Nephron (organoid): ENCODE data around the gene NDUFB10.
A peak's percentile ranks its signal among the peaks of the same experiment; 100 is the strongest.

Experiments
- H3K27ac Mint-ChIP-seq, 3 experiments: 2 replicates each; pipeline ENCODE4 v1.8.0; 2020; ENCODE audit warnings: mixed read lengths in 3 of 3, mild to moderate bottlenecking in 2 of 3, moderate library complexity in 1 of 3
- H3K27me3 Mint-ChIP-seq: 2 replicates; pipeline ENCODE4 v1.8.0; 2021; ENCODE audit warnings: low read depth, mild to moderate bottlenecking, moderate library complexity, mixed read lengths
- H3K36me3 Mint-ChIP-seq: 2 replicates; pipeline ENCODE4 v1.8.0; 2020; ENCODE audit warnings: low read depth, mixed read lengths
- H3K4me1 Mint-ChIP-seq: 2 replicates; pipeline ENCODE4 v1.8.0; 2020; ENCODE audit warnings: mixed read lengths
- H3K4me3 Mint-ChIP-seq, 3 experiments: 2 replicates each; pipeline ENCODE4 v1.8.0; 2020; ENCODE audit warnings: mild to moderate bottlenecking in 3 of 3, mixed read lengths in 3 of 3, moderate library complexity in 2 of 3
- H3K9me3 Mint-ChIP-seq: 2 replicates; pipeline ENCODE4 v1.8.0; 2020; ENCODE audit warnings: mixed read lengths
- CTCF ChIP-seq, 3 experiments: fragments of 200-600 bp; sonication (generic); IDR thresholded peaks; one replicate each; pipeline ENCODE4 v1.5.0; 2021; ENCODE audit warnings: antibody characterized with exemption in 3 of 3; ENCODE audit not compliant: unreplicated experiment in 3 of 3

Gene NDUFB10

DNA sequence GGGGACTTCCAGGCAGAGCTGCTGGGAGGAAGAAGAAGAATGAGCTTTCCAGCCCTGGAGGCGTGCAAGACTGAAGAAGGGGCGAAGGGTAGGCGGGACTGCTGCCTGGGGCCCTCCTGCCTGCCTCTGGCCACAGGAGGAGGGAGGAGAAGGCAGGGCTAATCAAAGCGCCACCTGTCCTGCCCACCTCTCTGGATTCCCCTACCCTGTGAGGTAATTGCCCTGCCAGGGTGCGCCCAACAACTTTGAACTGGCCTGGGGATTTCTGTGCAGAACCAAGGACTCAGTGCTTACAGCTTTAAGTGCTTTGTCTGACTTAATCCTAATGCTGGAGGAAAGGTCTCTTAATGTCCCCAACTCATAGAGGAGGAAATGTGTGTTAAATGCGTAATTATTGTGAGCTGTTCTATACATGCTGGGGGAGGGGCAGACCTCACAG, 22.1 kb downstream of the NDUFB10 start, which contains the start of gene NOXO1:
Gene NOXO1 (minus strand): TSS at position 72 of the 439 bp plus-strand sequence. CDS start 290 bp downstream, outside the sequence.
- Mint-ChIP-seq H3K27ac (no peak within 1 kb of the TSS), H3K4me3 (peak within 1 kb of the TSS; percentile 57 to 84 (median 62)), H3K27me3 (peaks cover 51% of the 10 kb centered on the region), H3K4me1 (peaks cover 25% of the 10 kb centered on the region), H3K9me3 (no peaks in the 10 kb centered on the region), H3K36me3 (peaks cover 5% of the 10 kb centered on the region)
- no peak for TF ChIP-seq CTCF (IDR thresholded peaks at IDR 0.05; ENCODE audit: unreplicated experiment in 3 of 3)

GRCh38 chr16:1982013-1982433, 22.7 kb downstream of the NDUFB10 start:
- H3K4me3 Mint-ChIP-seq = peak overlapping the region in 1 of 3 experiments; percentile 84
- no peak for TF ChIP-seq CTCF (IDR thresholded peaks at IDR 0.05; ENCODE audit: unreplicated experiment in 3 of 3)

GRCh38 chr16:1982991-1983543, 23.7 kb downstream of the NDUFB10 start:
- Mint-ChIP-seq H3K4me1 (peaks cover 25% of the 10 kb centered on the region), H3K27ac (peak overlapping the region; percentile 24 to 76 (median 46)), H3K4me3 (peak overlapping the region; percentile 80 to 88 (median 84)), H3K27me3 (peaks cover 60% of the 10 kb centered on the region), H3K36me3 (peaks cover 8% of the 10 kb centered on the region), H3K9me3 (no peaks in the 10 kb centered on the region)
- TF ChIP-seq CTCF (IDR thresholded peaks at IDR 0.05; ENCODE audit: unreplicated experiment in 3 of 3) = no peak

More at GRCh38 chr16:1982013-1982433, 22.7 kb downstream of the NDUFB10 start:
- Mint-ChIP-seq H3K4me1 (peaks cover 25% of the 10 kb centered on the region), H3K27ac (no peak overlapping the region), H3K27me3 (peaks cover 55% of the 10 kb centered on the region), H3K36me3 (peaks cover 11% of the 10 kb centered on the region), H3K9me3 (no peaks in the 10 kb centered on the region)

GRCh38 chr16:1983544-1984346, 24.4 kb downstream of the NDUFB10 start, which contains the start of gene GFER:
Gene GFER (plus strand): TSS chr16:1984193. CDS start chr16:1984219, 26 bp downstream.
- H3K27me3 Mint-ChIP-seq = peaks cover 61% of the 10 kb centered on the region
- peak; percentile 26 to 57 (median 44) for TF ChIP-seq CTCF (IDR thresholded peaks at IDR 0.05; ENCODE audit: unreplicated experiment in 3 of 3)
- H3K27ac Mint-ChIP-seq = peak within 1 kb of the TSS; percentile 46 to 88 (median 57)
- H3K9me3 Mint-ChIP-seq = no peaks in the 10 kb centered on the region
- peaks cover 29% of the 10 kb centered on the region for H3K4me1 Mint-ChIP-seq
- peak within 1 kb of the TSS; percentile 87 to 88 (median 87) for H3K4me3 Mint-ChIP-seq
- peaks cover 12% of the 10 kb centered on the region for H3K36me3 Mint-ChIP-seq

DNA sequence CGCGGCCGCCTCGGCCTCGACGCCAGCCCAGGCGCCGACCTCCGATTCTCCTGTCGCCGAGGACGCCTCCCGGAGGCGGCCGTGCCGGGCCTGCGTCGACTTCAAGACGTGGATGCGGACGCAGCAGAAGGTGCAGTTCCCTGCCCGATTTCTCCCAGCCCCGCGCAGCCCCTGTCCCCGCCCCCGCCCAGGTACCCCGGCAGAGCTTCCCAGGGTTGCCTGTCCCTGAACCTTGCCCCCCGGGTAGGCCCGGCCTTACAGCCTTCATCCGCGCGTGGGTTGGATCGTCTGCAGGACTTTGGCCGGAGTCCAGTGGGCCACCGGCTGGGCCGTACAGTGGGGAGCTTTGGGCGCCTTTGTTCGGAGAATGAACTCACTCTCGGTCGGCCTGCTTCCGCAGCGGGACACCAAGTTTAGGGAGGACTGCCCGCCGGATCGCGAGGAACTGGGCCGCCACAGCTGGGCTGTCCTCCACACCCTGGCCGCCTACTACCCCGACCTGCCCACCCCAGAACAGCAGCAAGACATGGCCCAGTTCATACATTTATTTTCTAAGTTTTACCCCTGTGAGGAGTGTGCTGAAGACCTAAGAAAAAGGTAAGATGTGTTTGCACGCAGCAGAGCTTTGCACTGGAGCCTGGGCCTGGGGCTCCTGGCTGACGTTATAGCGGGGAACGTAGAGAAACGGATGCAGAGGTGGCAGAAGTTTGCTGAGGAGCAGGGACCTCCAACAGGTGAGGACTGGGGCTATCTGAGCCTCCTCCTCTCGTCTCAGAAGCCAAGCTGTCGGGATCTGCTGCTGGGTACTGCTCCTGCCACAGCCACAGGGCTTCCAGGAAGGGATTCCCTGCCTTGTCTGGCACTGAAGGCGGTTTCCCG, 25.2 kb downstream of the NDUFB10 start:
- H3K36me3 Mint-ChIP-seq = peaks cover 13% of the 10 kb centered on the region
- peaks cover 66% of the 10 kb centered on the region for H3K27me3 Mint-ChIP-seq
- peak overlapping the region in 2 of 3 experiments; percentile 57 to 88 for H3K27ac Mint-ChIP-seq
- no peak for TF ChIP-seq CTCF (IDR thresholded peaks at IDR 0.05; ENCODE audit: unreplicated experiment in 3 of 3)
- H3K4me1 Mint-ChIP-seq = peaks cover 34% of the 10 kb centered on the region
- no peaks in the 10 kb centered on the region for H3K9me3 Mint-ChIP-seq
- peak overlapping the region; percentile 87 to 88 (median 87) for H3K4me3 Mint-ChIP-seq
